Measurements from ENCODE around the gene TCEAL3.

DNA sequence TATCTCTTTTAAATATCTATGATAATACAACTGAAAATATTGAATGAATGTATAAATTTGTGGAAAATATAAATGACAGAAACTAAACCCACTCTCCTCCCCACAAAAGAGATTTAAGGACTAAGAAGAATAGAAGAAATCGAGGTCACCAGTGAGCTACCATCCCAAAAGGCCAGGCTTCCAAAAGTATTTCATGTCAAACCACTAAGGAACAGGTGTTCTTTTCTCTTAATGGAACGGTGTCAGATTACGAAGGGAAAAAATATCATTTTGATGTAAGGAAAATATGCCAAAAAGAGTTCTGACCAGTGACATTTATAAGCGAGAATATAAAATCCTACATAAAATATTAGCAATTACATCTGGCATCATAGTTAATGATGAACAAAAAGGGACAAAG is 36.0 kb upstream of the TCEAL3 start:
- TF ChIP-seq POLR2A (IDR thresholded peaks at IDR 0.05; ENCODE audit: low read depth, low read length) (no peak), CTCF (IDR thresholded peaks at IDR 0.05 in 2 of 3, conservative IDR thresholded peaks at IDR 0.05 in 1 of 3; ENCODE audit: control insufficient read depth in 2 of 3, extremely low read depth in 1 of 3, insufficient read depth in 1 of 3, low read depth in 3 of 3, low read length in 3 of 3) (no peak), CHD2 (IDR thresholded peaks at IDR 0.05; ENCODE audit: borderline replicate concordance, low read depth, low read length) (no peak), CBX3 (IDR thresholded peaks at IDR 0.05; ENCODE audit: borderline replicate concordance, low read depth) (no peak), TARDBP (IDR thresholded peaks at IDR 0.05; ENCODE audit: borderline replicate concordance) (no peak), GABPA (IDR thresholded peaks at IDR 0.05; ENCODE audit: low read depth) (no peak), NRF1 (conservative IDR thresholded peaks at IDR 0.05; ENCODE audit: low read depth, low read length) (no peak), E2F8 (IDR thresholded peaks at IDR 0.05; ENCODE audit: low read depth, partially characterized antibody) (no peak), ZNF274 (IDR thresholded peaks at IDR 0.05; ENCODE audit: insufficient read depth, insufficient read length) (no peak), TCF12 (IDR thresholded peaks at IDR 0.05; ENCODE audit: low read depth, low read length) (no peak)
- TF ChIP-seq, protein P1, sequence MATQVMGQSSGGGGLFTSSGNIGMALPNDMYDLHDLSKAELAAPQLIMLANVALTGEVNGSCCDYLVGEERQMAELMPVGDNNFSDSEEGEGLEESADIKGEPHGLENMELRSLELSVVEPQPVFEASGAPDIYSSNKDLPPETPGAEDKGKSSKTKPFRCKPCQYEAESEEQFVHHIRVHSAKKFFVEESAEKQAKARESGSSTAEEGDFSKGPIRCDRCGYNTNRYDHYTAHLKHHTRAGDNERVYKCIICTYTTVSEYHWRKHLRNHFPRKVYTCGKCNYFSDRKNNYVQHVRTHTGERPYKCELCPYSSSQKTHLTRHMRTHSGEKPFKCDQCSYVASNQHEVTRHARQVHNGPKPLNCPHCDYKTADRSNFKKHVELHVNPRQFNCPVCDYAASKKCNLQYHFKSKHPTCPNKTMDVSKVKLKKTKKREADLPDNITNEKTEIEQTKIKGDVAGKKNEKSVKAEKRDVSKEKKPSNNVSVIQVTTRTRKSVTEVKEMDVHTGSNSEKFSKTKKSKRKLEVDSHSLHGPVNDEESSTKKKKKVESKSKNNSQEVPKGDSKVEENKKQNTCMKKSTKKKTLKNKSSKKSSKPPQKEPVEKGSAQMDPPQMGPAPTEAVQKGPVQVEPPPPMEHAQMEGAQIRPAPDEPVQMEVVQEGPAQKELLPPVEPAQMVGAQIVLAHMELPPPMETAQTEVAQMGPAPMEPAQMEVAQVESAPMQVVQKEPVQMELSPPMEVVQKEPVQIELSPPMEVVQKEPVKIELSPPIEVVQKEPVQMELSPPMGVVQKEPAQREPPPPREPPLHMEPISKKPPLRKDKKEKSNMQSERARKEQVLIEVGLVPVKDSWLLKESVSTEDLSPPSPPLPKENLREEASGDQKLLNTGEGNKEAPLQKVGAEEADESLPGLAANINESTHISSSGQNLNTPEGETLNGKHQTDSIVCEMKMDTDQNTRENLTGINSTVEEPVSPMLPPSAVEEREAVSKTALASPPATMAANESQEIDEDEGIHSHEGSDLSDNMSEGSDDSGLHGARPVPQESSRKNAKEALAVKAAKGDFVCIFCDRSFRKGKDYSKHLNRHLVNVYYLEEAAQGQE (IDR thresholded peaks at IDR 0.05; ENCODE audit: low read depth, low read length): no peak
- TF ChIP-seq, protein P2, sequence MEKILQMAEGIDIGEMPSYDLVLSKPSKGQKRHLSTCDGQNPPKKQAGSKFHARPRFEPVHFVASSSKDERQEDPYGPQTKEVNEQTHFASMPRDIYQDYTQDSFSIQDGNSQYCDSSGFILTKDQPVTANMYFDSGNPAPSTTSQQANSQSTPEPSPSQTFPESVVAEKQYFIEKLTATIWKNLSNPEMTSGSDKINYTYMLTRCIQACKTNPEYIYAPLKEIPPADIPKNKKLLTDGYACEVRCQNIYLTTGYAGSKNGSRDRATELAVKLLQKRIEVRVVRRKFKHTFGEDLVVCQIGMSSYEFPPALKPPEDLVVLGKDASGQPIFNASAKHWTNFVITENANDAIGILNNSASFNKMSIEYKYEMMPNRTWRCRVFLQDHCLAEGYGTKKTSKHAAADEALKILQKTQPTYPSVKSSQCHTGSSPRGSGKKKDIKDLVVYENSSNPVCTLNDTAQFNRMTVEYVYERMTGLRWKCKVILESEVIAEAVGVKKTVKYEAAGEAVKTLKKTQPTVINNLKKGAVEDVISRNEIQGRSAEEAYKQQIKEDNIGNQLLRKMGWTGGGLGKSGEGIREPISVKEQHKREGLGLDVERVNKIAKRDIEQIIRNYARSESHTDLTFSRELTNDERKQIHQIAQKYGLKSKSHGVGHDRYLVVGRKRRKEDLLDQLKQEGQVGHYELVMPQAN (conservative IDR thresholded peaks at IDR 0.05): no peak
- TF ChIP-seq, protein P3, sequence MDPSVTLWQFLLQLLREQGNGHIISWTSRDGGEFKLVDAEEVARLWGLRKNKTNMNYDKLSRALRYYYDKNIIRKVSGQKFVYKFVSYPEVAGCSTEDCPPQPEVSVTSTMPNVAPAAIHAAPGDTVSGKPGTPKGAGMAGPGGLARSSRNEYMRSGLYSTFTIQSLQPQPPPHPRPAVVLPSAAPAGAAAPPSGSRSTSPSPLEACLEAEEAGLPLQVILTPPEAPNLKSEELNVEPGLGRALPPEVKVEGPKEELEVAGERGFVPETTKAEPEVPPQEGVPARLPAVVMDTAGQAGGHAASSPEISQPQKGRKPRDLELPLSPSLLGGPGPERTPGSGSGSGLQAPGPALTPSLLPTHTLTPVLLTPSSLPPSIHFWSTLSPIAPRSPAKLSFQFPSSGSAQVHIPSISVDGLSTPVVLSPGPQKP (IDR thresholded peaks at IDR 0.05; ENCODE audit: low read depth, low read length): no peak

Measured in GM12878 (cell line).